CD14-positive monocyte (primary cell): ENCODE measurements around the gene ROGDI. TPM values are rescaled to one million over a fixed set of nuclear protein-coding genes. Genes with fewer than 3 reads are reported as not detected.

Experiments used
- DNase-seq, 3 donors: peaks; one replicate each; pipeline ENCODE4 v3.0.0-alpha.2; 2011 to 2022
- H2AFZ ChIP-seq: 2 replicates; pipeline ENCODE4 v1.6.0; 2012; ENCODE audit warnings: mild to moderate bottlenecking, low read depth, low read length, inconsistent platforms; ENCODE audit not compliant: insufficient read depth, poor library complexity, severe bottlenecking
- H3K27ac ChIP-seq, 2 donors: 1 replicate in 1 of 2; 2 replicates in 1 of 2; pipeline ENCODE4 v1.5.1; 2012 to 2013; ENCODE audit warnings: low read length in 2 of 2, control low read depth in 1 of 2, inconsistent platforms in 1 of 2, low read depth in 1 of 2, mild to moderate bottlenecking in 1 of 2
- H3K27me3 ChIP-seq, 2 donors: one replicate each; pipeline versions ENCODE4 v1.6.0 to v1.6.1; 2011 to 2013; ENCODE audit warnings: low read length in 2 of 2; ENCODE audit not compliant: control insufficient read depth in 2 of 2, insufficient read depth in 2 of 2
- H3K36me3 ChIP-seq, 2 donors: replicated peaks in 1 of 2; 1 replicate in 1 of 2; 2 replicates in 1 of 2; pipeline versions ENCODE4 v1.5.1 to v1.6.1; 2012 to 2013; ENCODE audit warnings: low read length in 2 of 2, control low read depth in 1 of 2, inconsistent platforms in 1 of 2, mild to moderate bottlenecking in 1 of 2; ENCODE audit not compliant: insufficient read depth in 2 of 2, control insufficient read depth in 1 of 2
- H3K4me1 ChIP-seq, 2 donors: 1 replicate in 1 of 2; 2 replicates in 1 of 2; pipeline versions ENCODE4 v1.5.1 to v1.6.1; 2012 to 2013; ENCODE audit warnings: low read length in 2 of 2, control low read depth in 1 of 2, inconsistent platforms in 1 of 2, mild to moderate bottlenecking in 1 of 2, moderate library complexity in 1 of 2; ENCODE audit not compliant: insufficient read depth in 2 of 2, control insufficient read depth in 1 of 2
- H3K4me2 ChIP-seq: replicated peaks from 2 replicates; pipeline ENCODE3; 2012; ENCODE audit warnings: low read length, moderate library complexity, mild to moderate bottlenecking; ENCODE audit not compliant: poor library complexity, severe bottlenecking; ENCODE audit errors: extremely low read depth
- H3K4me3 ChIP-seq, 3 experiments: fragments of 200-600 bp in 1 of 3; sonication (generic) in 1 of 3; replicated peaks in 1 of 3; 1 replicate in 2 of 3; 2 replicates in 1 of 3; pipeline ENCODE4 v1.5.1; 2011 to 2013; ENCODE audit warnings: low read length in 3 of 3, mild to moderate bottlenecking in 3 of 3, control low read depth in 2 of 3, low read depth in 2 of 3, inconsistent platforms in 1 of 3, moderate library complexity in 1 of 3
- H3K79me2 ChIP-seq: 2 replicates; pipeline ENCODE4 v1.6.0; 2012; ENCODE audit warnings: mild to moderate bottlenecking, control low read depth, inconsistent platforms, low read length, moderate library complexity; ENCODE audit not compliant: insufficient read depth
- H3K9ac ChIP-seq: 2 replicates; pipeline ENCODE4 v1.6.0; 2017; ENCODE audit warnings: low read length, mild to moderate bottlenecking; ENCODE audit not compliant: insufficient read depth, poor library complexity, severe bottlenecking
- H3K9me3 ChIP-seq, 2 donors: replicated peaks in 1 of 2; 1 replicate in 1 of 2; 2 replicates in 1 of 2; pipeline versions ENCODE4 v1.5.1 to v1.6.1; 2012 to 2013; ENCODE audit warnings: low read length in 2 of 2, control low read depth in 1 of 2; ENCODE audit not compliant: control insufficient read depth in 1 of 2, insufficient read depth in 1 of 2
- H4K20me1 ChIP-seq: 2 replicates; pipeline ENCODE4 v1.6.0; 2012; ENCODE audit warnings: mild to moderate bottlenecking, low read length, control low read depth, moderate library complexity; ENCODE audit not compliant: insufficient read depth
- H3K27ac Mint-ChIP-seq, 7 donors: one replicate each; pipeline ENCODE4 v1.8.0; 2020; ENCODE audit warnings: mild to moderate bottlenecking in 7 of 7, mixed read lengths in 7 of 7, moderate library complexity in 6 of 7, inconsistent platforms in 2 of 7
- H3K27me3 Mint-ChIP-seq, 3 donors: one replicate each; pipeline ENCODE4 v1.8.0; 2021 to 2022; ENCODE audit warnings: low read depth in 3 of 3, mild to moderate bottlenecking in 3 of 3, mixed read lengths in 3 of 3, moderate library complexity in 3 of 3, inconsistent platforms in 1 of 3
- H3K36me3 Mint-ChIP-seq, 2 donors: one replicate each; pipeline ENCODE4 v1.8.0; 2020; ENCODE audit warnings: mixed read lengths in 2 of 2, inconsistent platforms in 1 of 2, mild to moderate bottlenecking in 1 of 2
- H3K4me1 Mint-ChIP-seq: one replicate; pipeline ENCODE4 v1.8.0; 2020; ENCODE audit warnings: mild to moderate bottlenecking, mixed read lengths
- H3K4me3 Mint-ChIP-seq, 2 donors: one replicate each; pipeline ENCODE4 v1.8.0; 2020; ENCODE audit warnings: mild to moderate bottlenecking in 2 of 2, mixed read lengths in 2 of 2, moderate library complexity in 1 of 2
- H3K9me3 Mint-ChIP-seq, 7 donors: one replicate each; pipeline ENCODE4 v1.8.0; 2020 to 2022; ENCODE audit warnings: mixed read lengths in 7 of 7, mild to moderate bottlenecking in 6 of 7, moderate library complexity in 6 of 7, inconsistent platforms in 2 of 7
- CTCF ChIP-seq: fragments of 200-600 bp; IDR thresholded peaks from one replicate; pipeline ENCODE4 v1.8.0; 2022; ENCODE audit warnings: antibody characterized with exemption, mild to moderate bottlenecking
- WGBS: methylation state at CpG from one replicate; pipeline ENCODE4 v1.1.5; 2013; ENCODE audit warnings: missing lambda C conversion rate; ENCODE audit not compliant: insufficient coverage; 5-methylcytosine and 5-hydroxymethylcytosine counted together
- intact Hi-C, 2 donors: fragments of 100-400 bp; cut with micrococcal nuclease; formaldehyde crosslinking; loops; one replicate each; pipeline versions ENCODE4 v1.15.0 to v1.15.1; 2023
- polyA plus RNA-seq, 3 donors: library from polyadenylated mRNA; depleted of rRNA in 1 of 3; unstranded in 2 of 3; stranded (reverse) in 1 of 3; fragments of 300-500 nt in 2 of 3; fragments of >200 nt in 1 of 3; fragmentation: Illumina TruSeq in 2 of 3; gene quantifications; 1 replicate in 2 of 3; 2 replicates in 1 of 3; pipeline ENCODE4 v1.2.3, GENCODE V29; 2012 to 2021
- small RNA-seq: library from RNA; depleted of rRNA; stranded (forward); fragments of <200 nt; gene quantifications from one replicate; pipeline ENCODE3, GENCODE V24; 2012; ENCODE audit warnings: low read depth; ENCODE audit not compliant: insufficient read length

ROGDI gene
- polyA plus RNA-seq, 3 donors, result 40.9 to 126 (median 54.4) TPM

DNA sequence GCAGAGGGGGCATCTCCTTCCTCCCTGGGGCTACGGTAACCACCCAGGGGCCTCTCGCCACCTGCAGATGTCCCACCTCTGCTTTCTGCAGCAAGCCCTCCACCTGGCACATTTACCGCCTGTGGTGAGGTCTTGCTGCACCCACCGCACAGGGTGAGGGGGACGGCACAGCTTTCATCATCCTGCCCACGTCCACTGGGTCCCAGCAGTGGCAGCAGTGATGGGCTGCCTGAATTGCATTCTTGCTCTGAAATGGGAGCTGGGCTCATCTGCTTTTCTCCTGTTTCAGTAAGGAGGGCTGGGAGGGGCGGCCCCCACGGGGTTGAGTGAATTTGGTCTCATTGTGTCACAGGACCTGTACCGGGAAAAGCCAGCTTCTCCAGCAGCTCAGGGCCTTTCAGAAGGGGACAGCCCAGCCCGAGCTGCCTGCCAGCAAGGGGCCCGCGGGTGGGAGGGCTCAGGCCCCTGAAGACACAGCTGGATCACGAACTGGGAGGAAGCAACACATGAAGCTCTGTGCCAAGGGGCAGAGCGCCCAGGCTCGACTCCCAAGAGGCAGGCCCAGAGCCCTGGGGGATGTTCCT lies 55.4 kb downstream of the ROGDI start:
- H3K4me1 ChIP-seq, result peaks cover 4 to 6% of the 10 kb centered on the region in 2 donors
- WGBS, result 74% methylated on average over 14 of the region's 15 CpGs
- DNase-seq, result no peak
- Mint-ChIP-seq H3K27ac (no peak overlapping the region), H3K4me3 (no peak overlapping the region), H3K27me3 (peaks cover 8 to 17% (median 12%) of the 10 kb centered on the region in 3 donors), H3K9me3 (no peaks in the 10 kb centered on the region), H3K4me1 (peaks cover 10% of the 10 kb centered on the region), H3K36me3 (peaks cover 13 to 19% of the 10 kb centered on the region in 2 donors)
- no peaks in the 10 kb centered on the region for H3K79me2 ChIP-seq
- H3K4me3 ChIP-seq, result no peak overlapping the region
- H3K36me3 ChIP-seq, result peaks cover 20 to 25% of the 10 kb centered on the region in 2 donors
- no peak for TF ChIP-seq CTCF
- intact Hi-C loops, result no loop called here
- H3K9ac ChIP-seq, result no peak overlapping the region
- no peak overlapping the region for H3K4me2 ChIP-seq
- H3K27ac ChIP-seq, result no peak overlapping the region
- no peaks in the 10 kb centered on the region for H3K27me3 ChIP-seq
- H2AFZ ChIP-seq, result no peak overlapping the region
- H4K20me1 ChIP-seq, result no peaks in the 10 kb centered on the region
- H3K9me3 ChIP-seq, result no peaks in the 10 kb centered on the region

Small RNA genes lying within 50 kb of the gene (small RNA-seq; reads per million reads assigned to genes)
- gene RF00017, result not detected

Other genes starting within 250 kb of the ROGDI start
- gene C16orf96, start 246.3 kb downstream of the ROGDI start, polyA plus RNA-seq, result under 1 TPM in 1 of 3 donors, not detected in 2; 0.13 TPM
- gene UBALD1, start 187.7 kb downstream of the ROGDI start, polyA plus RNA-seq, result 10 to 100 TPM in 1 of 3 donors, 1 to 10 TPM in 2; 2.2 to 19.2 (median 2.8) TPM
- 10 to 100 TPM in 1 of 3 donors, 1 to 10 TPM in 2; 3.7 to 48.2 (median 4.7) TPM for gene MGRN1, start 177.8 kb downstream of the ROGDI start, polyA plus RNA-seq
- 10 to 100 TPM; 40.0 to 62.7 (median 41.1) TPM for gene NUDT16L1, start 109.1 kb downstream of the ROGDI start, polyA plus RNA-seq
- 10 to 100 TPM in 1 of 3 donors, under 1 TPM in 2; 0.59 to 13.7 (median 0.95) TPM for gene ANKS3, start 68.4 kb downstream of the ROGDI start, polyA plus RNA-seq
- gene DNAAF8, start 68.1 kb downstream of the ROGDI start, polyA plus RNA-seq, result under 1 TPM in 2 of 3 donors, not detected in 1; 0.04 to 0.36 TPM
- gene ZNF500, start 35.5 kb downstream of the ROGDI start, polyA plus RNA-seq, result 1 to 10 TPM; 2.4 to 5.6 (median 5.2) TPM
- gene SEPTIN12, start 14.3 kb downstream of the ROGDI start, polyA plus RNA-seq, result not detected
- not detected for gene SMIM22, start 7.3 kb downstream of the ROGDI start, polyA plus RNA-seq
- gene GLYR1, start 44.7 kb upstream of the ROGDI start, polyA plus RNA-seq, result 10 to 100 TPM; 34.2 to 41.9 (median 39.3) TPM
- 10 to 100 TPM in 1 of 3 donors, 1 to 10 TPM in 2; 5.3 to 24.5 (median 7.3) TPM for gene UBN1, start 44.8 kb upstream of the ROGDI start, polyA plus RNA-seq
- gene PPL, start 134.5 kb upstream of the ROGDI start, polyA plus RNA-seq, result under 1 TPM in 1 of 3 donors, not detected in 2; 0.02 TPM
- under 1 TPM in 1 of 3 donors, not detected in 2; 0.03 TPM for gene SEC14L5, start 155.7 kb upstream of the ROGDI start, polyA plus RNA-seq
- gene NAGPA, start 231.3 kb upstream of the ROGDI start, polyA plus RNA-seq, result 10 to 100 TPM; 44.1 to 51.5 (median 44.9) TPM